OCI-M2 (cell line): ENCODE results near the gene TTLL1.
"Not testable (repeated sequence)": the region's sequence is repeated elsewhere in the genome, so short reads cannot be mapped to it uniquely, and the experiment has no call there.

Experiments
- DNase-seq: peaks from one replicate; lab custom pipeline; 2025; ENCODE audit not compliant: unreplicated experiment; lab: John Stamatoyannopoulos, UW

The TTLL1 gene

GRCh38 chr22:43110444-43110926, 21.3 kb upstream of the TTLL1 start, which contains the start of gene BIK:
TSS of gene BIK (plus strand) at chr22:43110750. CDS start at chr22:43124023, 13,273 bp downstream.
- DNase-seq, result no peak

DNA sequence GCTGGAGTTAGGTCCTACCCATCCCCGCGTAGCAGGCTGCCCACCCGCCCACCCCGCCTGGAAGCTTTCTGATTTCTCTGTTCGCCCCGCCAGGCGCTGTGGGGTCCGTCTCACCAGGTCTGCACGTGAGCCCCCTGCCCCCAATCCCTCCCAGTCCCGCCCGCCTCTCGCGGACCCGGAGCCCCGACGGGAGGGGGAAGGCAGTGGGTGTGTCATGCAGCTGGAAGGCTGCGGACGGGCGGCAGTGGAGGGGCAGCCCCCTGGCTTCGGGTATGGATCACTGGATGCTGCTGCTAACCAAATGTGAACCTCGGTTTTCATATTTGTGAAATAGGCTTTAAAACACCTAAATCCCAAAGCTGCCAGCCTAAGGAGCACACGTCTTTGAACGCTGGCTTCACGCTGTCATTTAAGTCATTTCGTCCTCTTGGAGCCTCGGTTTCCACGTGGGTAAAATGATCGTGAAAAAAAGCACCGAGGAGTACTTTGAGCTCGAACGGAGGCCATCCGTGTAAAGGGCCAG, 20.8 kb upstream of the TTLL1 start:
- DNase-seq, result no peak

DNA sequence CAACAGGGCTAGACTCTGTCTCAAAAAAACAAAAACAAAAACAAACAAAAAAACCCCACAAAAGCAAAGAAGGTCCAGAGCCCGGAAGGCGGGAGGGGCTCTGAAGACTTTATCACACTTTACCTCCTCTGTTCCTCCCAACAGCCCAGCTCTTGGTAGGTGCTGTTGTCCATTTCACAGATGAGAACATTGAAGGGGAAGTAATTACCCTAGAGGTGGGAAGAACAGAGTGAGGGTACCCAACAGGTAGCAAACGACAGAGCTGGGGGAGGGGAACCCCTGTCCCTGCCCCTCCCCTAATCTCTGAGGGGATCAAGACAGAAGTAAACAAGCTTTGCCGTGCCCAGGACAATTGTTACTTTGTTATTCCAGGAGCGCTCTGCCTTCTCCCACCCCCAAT, 20.3 kb upstream of the TTLL1 start:
- no peak for DNase-seq

- DNase-seq, result no peak
Measured at GRCh38 chr22:43106302-43106701, 17.1 kb upstream of the TTLL1 start.

DNA sequence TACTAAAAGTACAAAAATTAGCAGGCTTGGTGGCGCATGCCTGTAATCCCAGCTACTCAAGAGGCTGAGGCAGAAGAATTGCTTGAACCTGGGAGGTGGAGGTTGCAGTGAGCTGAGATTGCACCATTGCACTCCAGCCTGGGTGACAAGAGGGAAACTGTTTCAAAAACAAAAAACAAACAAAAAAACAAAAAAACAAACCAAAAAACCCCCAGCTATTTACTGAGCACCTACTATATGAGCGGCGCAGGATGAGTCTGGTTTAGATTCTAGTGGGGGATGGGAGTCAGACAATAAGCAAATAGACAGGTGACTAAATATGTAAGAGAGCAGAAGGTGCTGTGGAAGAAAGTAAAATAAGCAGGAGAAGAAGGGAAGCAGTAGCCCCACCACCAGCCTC, 15.8 kb upstream of the TTLL1 start:
- DNase-seq, result not testable (repeated sequence)

- peak; percentile 58 for DNase-seq
Measured at GRCh38 chr22:43104056-43104625, 14.9 kb upstream of the TTLL1 start.

GRCh38 chr22:43101306-43101705, 12.1 kb upstream of the TTLL1 start:
- DNase-seq, result no peak

GRCh38 chr22:43100225-43100624, 11.0 kb upstream of the TTLL1 start:
- DNase-seq, result no peak

- no peak for DNase-seq
Measured at GRCh38 chr22:43099095-43099494, 9.9 kb upstream of the TTLL1 start.

- DNase-seq, result no peak
Measured at GRCh38 chr22:43098356-43098755, 9.2 kb upstream of the TTLL1 start.

DNA sequence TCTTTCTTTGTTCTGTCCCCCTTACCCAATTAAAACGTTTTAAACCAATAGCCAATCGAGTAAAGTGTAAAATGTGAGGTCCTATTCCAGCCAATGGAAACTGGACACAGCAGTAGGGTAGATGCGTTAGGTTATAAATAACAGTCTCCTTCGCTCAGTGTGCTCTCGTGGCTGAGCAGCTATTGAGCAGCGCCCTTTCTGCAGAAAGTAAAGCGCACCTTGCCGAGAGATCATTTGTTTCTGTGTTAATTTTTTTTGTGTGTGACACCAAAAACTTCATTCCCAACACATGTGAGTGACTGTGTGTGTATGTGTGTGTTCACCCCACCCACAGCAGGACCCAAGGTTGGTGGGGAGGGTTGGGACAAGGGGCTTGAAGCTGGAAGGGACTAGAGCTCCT, 7.2 kb upstream of the TTLL1 start:
- no peak for DNase-seq

- no peak for DNase-seq
Measured at GRCh38 chr22:43094551-43094950, 5.4 kb upstream of the TTLL1 start.

DNA sequence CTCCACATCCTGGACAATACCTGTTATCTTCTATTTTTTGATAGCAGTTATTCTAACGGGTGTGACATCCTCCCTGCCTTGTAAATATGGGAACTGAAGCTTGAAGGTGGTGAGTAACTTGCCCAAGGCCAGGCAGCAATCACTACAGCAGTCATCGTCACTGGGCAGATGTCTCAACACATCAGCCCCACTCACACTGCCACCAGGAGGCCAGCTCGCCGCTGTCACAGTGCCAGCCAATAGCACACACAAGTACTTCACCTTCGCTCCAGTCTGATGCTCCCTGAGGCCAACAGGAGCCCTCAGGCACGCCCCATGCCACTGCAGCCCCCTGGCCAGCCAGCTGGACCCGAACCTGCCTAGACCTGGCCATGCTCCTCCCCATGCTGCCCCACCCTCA, 4.9 kb upstream of the TTLL1 start:
- no peak for DNase-seq

DNA sequence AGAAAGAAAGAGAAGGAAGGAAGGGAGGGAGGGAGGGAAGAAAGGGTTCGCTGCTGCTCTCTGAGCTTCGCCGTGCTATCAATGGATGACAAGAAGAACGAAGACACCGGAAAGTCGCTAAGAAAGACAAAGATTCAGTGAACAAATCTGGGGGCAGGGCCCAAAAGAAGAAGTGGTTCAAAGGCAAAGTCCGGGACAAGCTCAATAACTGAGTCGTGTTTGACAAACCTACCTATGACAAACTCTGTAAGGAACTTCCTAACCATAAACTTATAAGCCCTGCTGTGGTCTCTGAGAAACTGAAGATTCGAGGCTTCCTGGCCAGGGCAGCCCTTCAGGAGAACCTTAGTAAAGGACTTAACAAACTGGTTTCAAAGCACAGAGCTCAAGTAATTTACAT, 2.9 kb upstream of the TTLL1 start:
- DNase-seq, result no peak

GRCh38 chr22:43090130-43090789, 1.1 kb upstream of the TTLL1 start:
- DNase-seq, result peak; percentile 6

- DNase-seq, result no peak
Measured at GRCh38 chr22:43088627-43088983, 586 bp downstream of the TTLL1 start.

DNA sequence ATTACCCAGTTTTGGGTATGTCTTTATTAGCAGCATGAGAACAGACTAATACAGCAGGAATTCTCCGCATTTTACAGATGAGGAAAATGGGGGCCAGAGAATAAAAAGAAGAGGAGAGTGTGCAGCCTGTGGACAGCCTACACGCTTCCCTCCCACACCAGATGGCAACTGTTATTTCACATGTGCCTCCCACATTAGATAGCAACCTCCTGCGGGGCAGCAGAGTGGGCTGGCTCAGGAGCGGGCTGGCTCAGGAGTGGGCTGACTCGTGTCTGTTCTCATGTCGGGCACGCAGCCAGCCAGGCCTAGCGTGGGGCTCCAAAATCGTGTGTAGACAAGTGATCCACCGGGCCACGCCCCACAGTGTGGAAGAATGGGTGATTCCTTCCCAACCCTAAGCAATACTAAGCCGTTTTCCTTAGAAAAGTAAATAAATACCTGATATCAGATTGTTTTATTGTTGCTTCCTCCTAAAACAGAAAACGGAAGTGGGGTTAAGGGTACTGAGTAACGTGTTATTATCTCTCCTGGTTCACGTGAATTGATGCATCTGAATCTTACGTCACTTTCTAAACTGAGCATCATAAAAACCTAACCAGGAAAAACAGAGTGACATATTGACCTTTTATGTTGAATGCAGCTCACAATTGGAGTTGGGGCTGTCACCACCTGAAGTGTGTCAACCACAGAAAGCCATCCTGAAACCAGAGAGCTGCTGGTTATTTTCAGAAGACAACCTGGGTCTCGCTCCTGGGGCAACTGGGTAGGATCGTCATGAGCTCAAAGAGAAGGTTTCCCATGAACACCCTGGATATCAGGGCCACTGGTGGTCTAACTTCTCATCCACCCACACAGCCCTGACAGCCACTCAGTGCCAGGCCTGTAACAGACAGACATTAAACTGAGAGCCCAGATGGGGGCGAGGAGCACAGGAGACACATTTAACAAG, 3.3 kb downstream of the TTLL1 start:
- no peak for DNase-seq

DNA sequence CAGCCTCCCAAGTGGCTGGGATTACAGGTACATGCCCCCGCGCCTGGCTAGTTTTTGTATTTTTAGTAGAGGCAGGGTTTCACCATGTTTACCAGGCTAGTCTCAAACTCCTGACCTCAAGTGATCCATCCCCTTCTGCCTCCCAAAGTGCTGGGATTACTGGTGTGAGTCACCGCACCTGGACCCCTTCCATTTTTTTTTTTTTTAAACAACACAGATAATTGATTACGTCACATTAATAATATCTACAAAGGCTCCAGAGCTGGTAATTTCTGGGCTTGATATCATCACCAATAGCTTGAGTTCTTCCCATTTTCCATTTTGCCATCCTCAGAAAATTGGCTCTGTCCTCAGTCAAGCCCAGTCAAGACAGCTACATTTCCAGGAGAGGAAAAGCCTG, 7.2 kb downstream of the TTLL1 start:
- no peak for DNase-seq

DNA sequence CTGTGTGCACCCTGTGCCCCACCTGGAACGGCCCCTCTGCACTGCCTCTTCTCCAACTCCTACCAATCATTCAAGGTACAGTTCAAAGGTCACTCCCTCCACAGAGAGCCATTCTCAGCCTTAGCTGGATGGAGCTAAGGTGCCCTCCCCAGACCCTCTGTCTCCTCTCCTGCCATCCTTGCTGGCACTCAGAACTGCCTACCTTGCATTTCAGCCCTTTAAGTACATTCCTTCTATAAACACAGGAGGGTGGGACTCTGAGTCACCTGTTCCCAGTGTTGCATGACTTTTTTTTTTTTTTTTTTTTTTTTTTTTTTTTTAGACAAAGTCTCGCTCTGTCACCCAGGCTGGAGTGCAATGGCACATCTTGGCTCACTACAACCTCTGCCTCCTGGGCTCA, 8.6 kb downstream of the TTLL1 start:
- no peak for DNase-seq

DNA sequence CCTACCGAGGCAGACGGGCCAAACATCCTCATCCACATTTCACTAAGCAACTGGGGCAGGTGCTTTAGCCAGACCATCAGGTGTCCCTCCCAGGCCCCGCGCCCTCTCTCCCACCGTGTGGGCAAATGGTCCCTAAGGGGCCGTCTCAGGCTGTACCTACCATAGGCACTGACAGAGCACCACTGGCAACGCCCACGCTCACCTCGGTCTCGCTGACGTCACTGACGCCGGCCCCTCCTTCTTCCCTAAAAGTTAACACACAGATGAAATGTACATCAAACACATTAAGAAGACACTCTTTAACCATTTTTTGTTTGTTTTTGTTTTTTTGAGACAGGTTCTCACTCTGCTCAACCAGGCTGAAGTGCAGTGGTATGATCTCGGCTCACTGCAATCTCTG, 9.4 kb downstream of the TTLL1 start:
- no peak for DNase-seq

DNA sequence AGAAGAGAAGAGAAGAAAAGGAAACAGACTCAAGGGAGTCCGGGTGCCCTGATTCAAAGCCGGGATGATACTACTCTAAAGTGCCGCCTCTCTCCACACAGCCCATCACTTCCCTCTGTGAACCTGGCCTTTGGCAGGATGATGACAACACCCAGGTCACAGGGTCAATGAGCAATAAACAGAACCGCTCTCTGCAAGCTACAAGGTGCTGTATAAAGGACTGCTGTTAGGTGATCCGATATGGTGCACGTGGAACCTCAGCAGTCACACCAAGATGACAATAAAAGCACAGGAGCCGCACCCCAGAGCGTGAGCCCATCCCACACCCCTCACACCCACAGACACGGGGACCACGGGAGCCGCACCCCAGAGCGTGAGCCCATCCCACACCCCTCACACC, 10.7 kb downstream of the TTLL1 start:
- no peak for DNase-seq
